HepG2 (cell line): ENCODE measurements around the gene CCDC57. TPM values are rescaled to one million over a fixed set of nuclear protein-coding genes. Genes with fewer than 3 reads are reported as not detected.

Experiments used
- FUBP1 ChIP-seq: sonication (generic); formaldehyde crosslinking; IDR thresholded peaks from 2 replicates; pipeline ENCODE4 v1.5.1; 2020; ENCODE audit warnings: missing genetic modification reagents, mild to moderate bottlenecking, borderline replicate concordance
- MATR3 ChIP-seq: sonication (generic); formaldehyde crosslinking; IDR thresholded peaks from 2 replicates; pipeline ENCODE4 v1.4.0; 2020; ENCODE audit warnings: missing genetic modification reagents
- MED13 ChIP-seq: sonication (generic); formaldehyde crosslinking; IDR thresholded peaks from 2 replicates; pipeline ENCODE4 v1.5.0; 2020; ENCODE audit warnings: missing genetic modification reagents
- MZF1 ChIP-seq: sonication (generic); formaldehyde crosslinking; IDR thresholded peaks from 2 replicates; pipeline ENCODE4 v1.8.1; 2023; ENCODE audit warnings: mild to moderate bottlenecking, missing genetic modification reagents, borderline replicate concordance
- NCOA5 ChIP-seq: sonication (generic); formaldehyde crosslinking; IDR thresholded peaks from 2 replicates; pipeline ENCODE4 v1.4.0; 2020; ENCODE audit warnings: missing genetic modification reagents
- PCBP1 ChIP-seq: fragments of 200-400 bp; formaldehyde crosslinking; IDR thresholded peaks from 2 replicates; pipeline ENCODE4 v1.6.1; 2017; ENCODE audit warnings: mild to moderate bottlenecking, low read depth, low read length, borderline replicate concordance
- POGZ ChIP-seq: sonication (generic); formaldehyde crosslinking; IDR thresholded peaks from 2 replicates; pipeline ENCODE4 v1.4.0; 2020; ENCODE audit warnings: mild to moderate bottlenecking, missing genetic modification reagents
- PRPF4 ChIP-seq: fragments of 200-400 bp; formaldehyde crosslinking; IDR thresholded peaks from 2 replicates; pipeline ENCODE4 v1.6.1; 2016; ENCODE audit warnings: low read length, low read depth; ENCODE audit not compliant: poor library complexity, severe bottlenecking
- SALL2 ChIP-seq: sonication (generic); formaldehyde crosslinking; IDR thresholded peaks from 2 replicates; pipeline ENCODE4 v1.8.1; 2023; ENCODE audit warnings: mild to moderate bottlenecking, missing genetic modification reagents, inconsistent platforms
- SATB2 ChIP-seq: sonication (generic); formaldehyde crosslinking; IDR thresholded peaks from 2 replicates; pipeline ENCODE4 v1.5.0; 2020; ENCODE audit warnings: missing genetic modification reagents
- SOX5 ChIP-seq: IDR thresholded peaks from 2 replicates; pipeline ENCODE4 v1.6.1; 2016; ENCODE audit warnings: borderline replicate concordance
- TCF12 ChIP-seq, 2 experiments: fragments of 450-650 bp in 1 of 2; sonication (generic) in 1 of 2; formaldehyde crosslinking in 1 of 2; IDR thresholded peaks; 2 replicates each; pipeline versions ENCODE4 v1.6.1 to v1.8.0; 2017 to 2022; ENCODE audit warnings: antibody characterized with exemption in 1 of 2, mild to moderate bottlenecking in 1 of 2, missing genetic modification reagents in 1 of 2, moderate library complexity in 1 of 2
- TCF7 ChIP-seq: sonication (generic); IDR thresholded peaks from 2 replicates; pipeline ENCODE4 v1.6.1; 2016; ENCODE audit warnings: antibody characterized with exemption, low read depth
- ZBTB7A ChIP-seq: sonication (generic); formaldehyde crosslinking; IDR thresholded peaks from 2 replicates; pipeline ENCODE4 v1.8.0; 2022; ENCODE audit warnings: mild to moderate bottlenecking, missing genetic modification reagents
- ZFP37 ChIP-seq: sonication (generic); formaldehyde crosslinking; IDR thresholded peaks from 2 replicates; pipeline ENCODE4 v1.4.0; 2020; ENCODE audit warnings: missing genetic modification reagents, borderline replicate concordance
- ZGPAT ChIP-seq: IDR thresholded peaks from 2 replicates; pipeline ENCODE4 v1.6.1; 2016; ENCODE audit warnings: mild to moderate bottlenecking
- ZMAT3 ChIP-seq: sonication (generic); formaldehyde crosslinking; conservative IDR thresholded peaks from 2 replicates; pipeline ENCODE4 v1.7.0; 2021; ENCODE audit warnings: missing genetic modification reagents
- ZNF143 ChIP-seq: sonication (generic); formaldehyde crosslinking; IDR thresholded peaks from 2 replicates; pipeline ENCODE4 v1.4.0; 2020; ENCODE audit warnings: missing genetic modification reagents
- ZNF547 ChIP-seq: sonication (generic); formaldehyde crosslinking; IDR thresholded peaks from 2 replicates; pipeline ENCODE4 v1.5.1; 2020; ENCODE audit warnings: mild to moderate bottlenecking, missing genetic modification reagents
- ZNF563 ChIP-seq: sonication (generic); formaldehyde crosslinking; IDR thresholded peaks from 2 replicates; pipeline ENCODE4 v1.8.0; 2022; ENCODE audit warnings: mild to moderate bottlenecking, moderate library complexity, missing genetic modification reagents
- ZNF619 ChIP-seq: sonication (generic); formaldehyde crosslinking; IDR thresholded peaks from 2 replicates; pipeline ENCODE4 v1.4.0; 2020; ENCODE audit warnings: mild to moderate bottlenecking, missing genetic modification reagents
- ZNF713 ChIP-seq: sonication (generic); formaldehyde crosslinking; IDR thresholded peaks from 2 replicates; pipeline ENCODE4 v1.4.0; 2020; ENCODE audit warnings: mild to moderate bottlenecking, missing genetic modification reagents
- ZNF766 ChIP-seq: sonication (generic); formaldehyde crosslinking; IDR thresholded peaks from 2 replicates; pipeline ENCODE4 v1.5.0; 2020; ENCODE audit warnings: missing genetic modification reagents, borderline replicate concordance
- ZNF776 ChIP-seq: sonication (generic); formaldehyde crosslinking; IDR thresholded peaks from 2 replicates; pipeline ENCODE4 v1.4.0; 2020; ENCODE audit warnings: mild to moderate bottlenecking, missing genetic modification reagents
- ZNF781 ChIP-seq: sonication (generic); formaldehyde crosslinking; IDR thresholded peaks from 2 replicates; pipeline ENCODE4 v1.5.1; 2020; ENCODE audit warnings: borderline replicate concordance, mild to moderate bottlenecking, missing genetic modification reagents; ENCODE audit errors: not compliant biosample characterization
- polyA plus RNA-seq, 8 experiments: library from polyadenylated mRNA; depleted of rRNA in 3 of 8; stranded (reverse) in 7 of 8; unstranded in 1 of 8; fragments of >200 nt; fragmentation: Illumina TruSeq in 4 of 8; extraction: Trizol in 4 of 8; gene quantifications; 2 replicates each; pipeline versions ENCODE4 v1.2.1 to v1.2.3, GENCODE V29; 2011 to 2016; ENCODE audit warnings: low read depth in 4 of 8, missing spikeins in 1 of 8, mixed read lengths in 1 of 8; ENCODE audit not compliant: insufficient read depth in 1 of 8
- total RNA-seq, 5 experiments: library from RNA; depleted of rRNA; stranded (reverse); fragments of >200 nt; fragmentation: Illumina TruSeq; extraction: Trizol; gene quantifications; 2 replicates each; pipeline ENCODE4 v1.2.3, GENCODE V29; 2016; ENCODE audit warnings: low read depth in 1 of 5
- TF ChIP-seq, protein P1 (sequence below): IDR thresholded peaks from 2 replicates; pipeline ENCODE4 v1.6.1; 2016; ENCODE audit warnings: low read depth

The CCDC57 gene
- total and polyA plus RNA-seq, 2 of the 13 experiments (the other 11 are each of a cell fraction or from before 2014, with no cell fraction given): 59.3 to 59.9 TPM

DNA sequence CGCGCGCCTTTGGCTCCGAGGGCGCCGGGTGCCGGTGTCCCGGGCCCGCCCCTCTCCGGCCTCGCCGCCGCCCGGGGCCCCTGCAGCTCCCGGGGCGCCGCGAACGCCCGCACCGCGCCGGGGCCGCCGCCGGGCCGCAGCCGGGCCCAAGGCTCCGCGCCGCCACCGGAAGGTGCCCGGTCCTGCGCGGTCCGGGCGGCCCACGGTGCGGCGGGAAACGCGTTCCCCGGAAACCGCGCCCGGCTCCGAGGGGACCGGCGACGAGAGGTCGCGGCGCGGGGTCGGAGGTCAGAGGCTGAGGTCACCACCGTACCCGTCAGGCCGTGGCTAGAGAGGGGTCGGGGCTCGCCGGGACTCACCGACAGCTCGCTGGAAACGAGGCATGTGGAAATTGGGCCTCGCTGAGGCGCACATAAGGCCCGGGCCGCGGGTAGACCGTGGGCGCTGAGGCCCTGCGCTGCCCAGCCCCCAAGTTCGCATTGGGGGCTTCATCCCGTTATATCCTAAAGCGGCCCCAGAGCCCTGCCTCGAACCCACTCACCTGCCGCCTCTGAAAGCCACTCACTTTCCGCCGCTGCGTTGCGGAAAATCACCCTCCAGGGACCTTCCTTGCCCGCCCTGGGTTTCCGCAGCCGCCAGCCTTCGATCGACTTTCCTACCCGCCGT lies 146.9 kb downstream of the CCDC57 start, which contains the start of gene DUS1L (continued):
- TF ChIP-seq, protein P1, sequence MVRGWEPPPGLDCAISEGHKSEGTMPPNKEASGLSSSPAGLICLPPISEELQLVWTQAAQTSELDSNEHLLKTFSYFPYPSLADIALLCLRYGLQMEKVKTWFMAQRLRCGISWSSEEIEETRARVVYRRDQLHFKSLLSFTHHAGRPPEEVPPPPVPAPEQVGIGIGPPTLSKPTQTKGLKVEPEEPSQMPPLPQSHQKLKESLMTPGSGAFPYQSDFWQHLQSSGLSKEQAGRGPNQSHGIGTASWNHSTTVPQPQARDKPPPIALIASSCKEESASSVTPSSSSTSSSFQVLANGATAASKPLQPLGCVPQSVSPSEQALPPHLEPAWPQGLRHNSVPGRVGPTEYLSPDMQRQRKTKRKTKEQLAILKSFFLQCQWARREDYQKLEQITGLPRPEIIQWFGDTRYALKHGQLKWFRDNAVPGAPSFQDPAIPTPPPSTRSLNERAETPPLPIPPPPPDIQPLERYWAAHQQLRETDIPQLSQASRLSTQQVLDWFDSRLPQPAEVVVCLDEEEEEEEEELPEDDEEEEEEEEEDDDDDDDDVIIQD (CRISPR knock-in tag): peak; percentile 64; the same call in 1 of the 2 replicates
- TF ChIP-seq NCOA5 (CRISPR knock-in tag) (no peak), ZNF563 (CRISPR knock-in tag) (peak; percentile 81; the same call in 1 of the 2 replicates), SOX5 (CRISPR knock-in tag) (peak; percentile 60), ZNF766 (CRISPR knock-in tag) (no peak), ZNF713 (CRISPR knock-in tag) (no peak), SATB2 (no peak), TCF12 (IDR thresholded peaks at IDR 0.05) (no peak), TCF12 (CRISPR knock-in tag; IDR thresholded peaks at IDR 0.05) (peak; percentile 74; the same call in 1 of the 2 replicates), ZNF781 (CRISPR knock-in tag) (no peak), ZNF143 (CRISPR knock-in tag) (peak; percentile 59; the same call in 1 of the 2 replicates), ZNF776 (peak; percentile 98), ZNF547 (peak; percentile 92), MZF1 (CRISPR knock-in tag) (no peak), ZNF619 (no peak), TCF7 (no peak), MATR3 (CRISPR knock-in tag) (no peak), ZMAT3 (CRISPR knock-in tag) (peak; percentile 60; the same call in 1 of the 2 replicates), PCBP1 (peak; percentile 83; the same call in 1 of the 2 replicates), PRPF4 (peak; percentile 96), FUBP1 (CRISPR knock-in tag) (peak; percentile 50; the same call in 1 of the 2 replicates), ZFP37 (CRISPR knock-in tag) (no peak), MED13 (CRISPR knock-in tag) (peak; percentile 85; the same call in 1 of the 2 replicates), ZBTB7A (CRISPR knock-in tag) (peak; percentile 90), POGZ (CRISPR knock-in tag) (peak; percentile 94), ZGPAT (CRISPR knock-in tag) (peak; percentile 90; the same call in 1 of the 2 replicates), SALL2 (CRISPR knock-in tag) (peak; percentile 95; the same call in 1 of the 2 replicates)
